GM19455 (cell line): Measurements from ENCODE around the gene ESRRB.

Experiments
- ATAC-seq: cut with Tn5 transposase; IDR thresholded peaks from one replicate; pipeline ENCODE4 v1.9.1; 2021; ENCODE audit not compliant: unreplicated experiment

ESRRB gene

DNA sequence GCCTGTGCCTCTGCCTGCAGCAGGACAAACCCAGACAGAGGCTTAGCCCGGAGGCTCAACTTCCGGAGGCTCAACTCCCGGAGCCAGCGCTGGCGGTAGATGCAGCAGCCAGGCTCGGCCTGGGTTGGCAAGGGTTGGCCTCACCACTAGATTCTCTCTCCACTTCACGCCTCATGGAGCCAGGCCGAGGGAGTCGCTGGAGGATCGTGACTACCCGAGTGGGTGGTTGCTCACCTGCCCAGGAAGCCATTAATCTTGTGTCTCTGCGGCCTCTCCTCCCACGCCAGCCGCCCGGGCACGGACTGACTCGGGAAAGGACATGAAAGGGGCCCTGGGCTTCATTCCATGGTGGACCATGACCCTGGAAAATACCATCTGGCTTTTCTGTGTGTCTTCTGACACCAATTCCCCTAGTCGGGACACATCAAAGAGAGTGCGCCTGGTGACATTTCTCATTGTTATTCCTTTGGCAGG lies 20.8 kb downstream of the ESRRB start:
- no peak for ATAC-seq

- no peak for ATAC-seq
These were observed 29.7 kb downstream of the ESRRB start for GRCh38 chr14:76405627-76406026.

GRCh38 chr14:76407449-76408150 lies 31.7 kb downstream of the ESRRB start:
- no peak for ATAC-seq

GRCh38 chr14:76408877-76409276 lies 32.9 kb downstream of the ESRRB start:
- ATAC-seq = no peak

GRCh38 chr14:76412501-76412900 lies 36.6 kb downstream of the ESRRB start:
- no peak for ATAC-seq

DNA sequence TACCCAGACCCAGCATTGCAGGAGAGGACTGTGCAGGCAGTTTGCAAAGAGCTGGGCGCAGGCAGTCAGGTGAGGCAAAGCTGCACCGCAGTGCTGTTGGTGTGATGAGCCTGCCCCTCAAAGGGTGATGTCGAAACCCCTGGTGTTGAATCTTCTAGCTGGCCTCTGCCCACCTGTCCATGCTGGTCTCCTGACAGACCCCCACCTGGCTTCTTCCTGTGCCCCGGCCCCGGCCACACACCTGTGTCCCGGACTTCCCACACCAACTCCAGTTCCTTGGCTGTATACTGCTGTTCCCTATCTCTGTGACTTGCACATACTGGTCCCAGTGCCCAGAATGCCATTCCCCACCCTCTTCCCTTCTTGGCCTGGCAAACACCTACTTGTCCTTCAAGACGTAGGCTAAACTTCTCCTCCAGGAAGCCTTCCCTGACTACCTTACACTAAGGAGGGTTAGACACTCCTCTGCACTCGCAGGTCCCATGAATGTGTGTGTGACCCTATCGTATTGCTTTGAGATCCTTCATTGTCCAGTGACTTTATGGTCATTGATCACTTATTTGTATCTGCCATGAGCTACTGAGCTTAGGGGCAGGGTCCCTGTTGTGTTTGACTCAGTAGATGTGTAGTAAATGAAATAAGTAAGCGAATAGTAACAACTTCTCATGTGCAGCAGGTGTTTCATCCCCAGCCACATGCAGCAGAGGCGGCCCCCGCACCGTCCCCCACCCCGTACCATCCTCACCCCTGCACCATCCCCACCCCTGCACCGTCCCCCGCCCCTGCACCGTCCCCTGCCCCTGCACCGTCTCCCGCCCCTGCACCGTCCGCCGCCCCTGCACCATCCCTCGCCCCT lies 37.4 kb downstream of the ESRRB start:
- ATAC-seq = no peak

GRCh38 chr14:76413962-76414600 lies 38.1 kb downstream of the ESRRB start:
- ATAC-seq = no peak

DNA sequence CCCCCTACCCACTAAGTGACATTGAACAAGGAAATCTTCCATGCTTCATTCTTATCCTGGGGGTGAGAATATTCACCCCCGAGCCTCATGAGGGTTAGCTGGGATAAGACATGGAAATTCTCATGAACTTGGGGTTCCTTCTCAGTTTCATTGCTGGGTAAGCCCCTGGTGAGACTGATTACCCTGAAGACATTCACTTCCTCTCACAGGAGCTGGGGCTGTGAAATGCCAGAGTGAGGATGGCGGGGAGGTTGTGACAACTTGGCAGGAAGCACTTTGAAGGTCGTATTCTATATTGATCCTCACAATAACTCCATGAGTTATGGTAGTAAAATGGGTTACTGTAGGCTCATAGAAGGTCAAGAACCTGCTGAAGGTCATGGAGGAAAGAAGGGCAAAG lies 43.5 kb downstream of the ESRRB start:
- no peak for ATAC-seq

- no peak for ATAC-seq
These were observed 44.9 kb downstream of the ESRRB start for GRCh38 chr14:76420827-76421226.

GRCh38 chr14:76421662-76422061 lies 45.7 kb downstream of the ESRRB start:
- ATAC-seq = no peak

DNA sequence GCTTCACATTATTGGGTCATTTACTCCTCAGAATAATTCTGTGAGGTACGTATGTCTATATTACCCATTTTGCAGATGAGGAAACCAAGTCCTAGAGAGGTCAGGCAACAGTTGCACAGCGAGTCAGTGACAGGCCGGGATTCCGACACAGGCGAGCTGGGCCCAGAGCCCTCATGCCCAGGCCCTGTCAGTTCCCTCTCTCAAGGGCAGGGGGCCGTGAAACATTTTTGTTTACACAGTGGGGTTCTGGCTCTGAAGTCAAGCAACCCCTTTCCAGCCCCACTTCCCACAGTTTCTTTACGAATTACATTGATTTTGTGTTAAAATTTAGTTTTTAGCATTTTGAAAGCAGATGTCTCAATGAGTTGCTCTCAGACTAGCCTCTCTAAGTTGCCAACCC lies 46.7 kb downstream of the ESRRB start:
- no peak for ATAC-seq

- no peak for ATAC-seq
These were observed 47.6 kb downstream of the ESRRB start for GRCh38 chr14:76423534-76423933.

GRCh38 chr14:76424359-76424758 lies 48.4 kb downstream of the ESRRB start:
- ATAC-seq = no peak

GRCh38 chr14:76426161-76426696 lies 50.3 kb downstream of the ESRRB start:
- no peak for ATAC-seq

- ATAC-seq = no peak
These were observed 52.7 kb downstream of the ESRRB start for GRCh38 chr14:76428611-76429010.

DNA sequence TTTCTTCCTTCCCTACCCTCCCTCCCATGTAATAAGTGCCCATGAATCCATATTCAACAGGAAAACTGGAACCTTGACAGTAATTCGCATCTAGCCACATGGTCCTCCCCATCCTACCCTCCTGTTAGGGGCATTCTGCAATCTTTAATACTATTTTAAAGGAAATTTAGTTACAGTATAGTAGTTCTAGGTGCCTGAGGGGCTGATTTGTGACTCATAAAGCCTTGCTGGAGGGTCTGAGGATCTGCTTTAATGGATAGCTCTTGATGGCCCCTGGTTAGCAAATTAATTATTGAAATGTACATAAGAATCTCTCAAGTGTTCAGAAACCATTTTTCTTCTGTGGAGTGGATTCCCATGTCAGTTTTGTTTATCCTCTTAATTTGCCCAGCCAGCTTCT lies 54.1 kb downstream of the ESRRB start:
- ATAC-seq = no peak

DNA sequence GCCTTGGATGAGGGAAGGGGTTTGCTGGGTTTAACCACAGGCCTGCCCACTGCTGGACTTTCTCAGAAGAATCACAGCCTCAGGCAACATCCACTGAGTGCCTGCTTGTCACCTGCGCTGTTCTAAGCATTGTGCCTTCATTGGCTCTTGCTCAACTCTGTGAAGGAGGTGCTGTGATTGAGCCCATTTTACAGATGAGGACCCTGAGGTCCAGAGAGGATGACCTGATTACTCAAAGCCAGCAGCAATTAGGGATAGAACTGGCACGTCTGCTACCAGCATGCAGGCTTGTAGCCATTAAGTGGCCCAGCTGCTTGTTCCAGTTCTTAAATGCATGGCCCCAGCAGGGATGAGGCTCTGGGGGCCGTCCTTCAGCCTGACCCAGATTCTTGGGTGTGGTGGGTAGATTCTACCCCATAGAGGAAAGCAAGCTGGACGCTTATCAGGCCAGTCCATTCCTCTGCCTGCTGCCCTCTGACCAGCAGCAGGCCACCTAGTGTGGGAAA lies 54.6 kb downstream of the ESRRB start:
- no peak for ATAC-seq

DNA sequence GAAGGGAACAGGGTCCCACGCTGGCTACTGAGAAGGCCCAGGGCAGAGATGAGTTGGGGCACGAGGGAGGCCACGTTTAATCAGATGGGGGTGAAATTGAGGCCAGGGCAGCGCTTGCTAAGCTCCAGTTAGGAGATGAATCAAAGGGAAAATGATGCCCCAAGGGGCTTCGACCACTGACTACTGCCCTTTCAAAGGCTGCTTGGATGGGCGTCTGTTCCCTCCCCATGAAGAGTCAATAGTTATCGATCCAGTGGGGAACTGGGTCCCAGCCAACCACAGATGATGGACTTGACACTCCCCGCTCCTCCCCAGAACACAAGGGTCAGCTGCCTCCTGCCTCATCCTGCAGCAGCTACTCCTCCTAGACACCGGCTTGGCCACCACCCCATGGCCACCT lies 55.6 kb downstream of the ESRRB start:
- no peak for ATAC-seq

DNA sequence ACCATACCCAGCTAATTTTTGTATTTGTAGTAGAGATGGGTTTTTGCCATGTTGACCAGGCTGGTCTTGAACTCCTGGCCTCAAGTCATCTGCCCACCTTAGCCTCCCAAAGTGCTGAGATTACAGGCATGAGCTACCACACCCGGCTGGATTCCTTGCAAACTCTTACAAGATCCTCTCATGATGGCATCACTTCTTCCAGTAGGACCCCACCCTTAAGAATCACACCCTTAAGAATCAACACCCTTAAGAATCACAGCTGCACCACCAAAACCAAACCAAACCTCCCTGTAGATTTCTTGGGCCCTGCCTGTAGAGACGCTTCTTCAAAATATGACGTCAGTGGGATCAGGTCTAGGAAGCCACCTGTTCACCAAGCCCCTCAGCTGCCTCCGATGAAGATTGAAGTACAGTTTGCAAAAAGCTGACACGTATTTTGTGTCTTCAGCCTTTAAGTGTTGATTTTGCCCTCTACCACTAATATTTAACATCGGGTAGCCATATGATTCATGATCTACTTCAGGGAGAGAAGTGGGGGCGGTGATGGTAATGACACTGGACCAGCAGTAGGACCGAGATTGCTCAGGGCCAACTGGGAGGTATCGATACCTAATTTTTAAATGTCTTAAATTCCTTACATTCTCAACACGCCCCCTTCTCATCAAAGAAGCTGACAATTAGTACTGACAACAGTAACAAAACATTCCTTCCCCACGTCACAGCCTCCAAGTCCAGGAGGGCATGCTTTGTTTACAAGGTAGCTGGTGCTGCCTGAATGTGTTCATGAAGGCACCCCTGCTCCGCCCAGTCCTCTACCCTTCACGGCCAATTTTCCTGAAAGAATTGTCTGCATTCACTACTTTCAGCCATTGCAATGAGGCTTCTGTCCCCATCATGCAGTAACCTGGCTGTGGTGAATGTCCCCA lies 57.2 kb downstream of the ESRRB start:
- ATAC-seq = no peak

DNA sequence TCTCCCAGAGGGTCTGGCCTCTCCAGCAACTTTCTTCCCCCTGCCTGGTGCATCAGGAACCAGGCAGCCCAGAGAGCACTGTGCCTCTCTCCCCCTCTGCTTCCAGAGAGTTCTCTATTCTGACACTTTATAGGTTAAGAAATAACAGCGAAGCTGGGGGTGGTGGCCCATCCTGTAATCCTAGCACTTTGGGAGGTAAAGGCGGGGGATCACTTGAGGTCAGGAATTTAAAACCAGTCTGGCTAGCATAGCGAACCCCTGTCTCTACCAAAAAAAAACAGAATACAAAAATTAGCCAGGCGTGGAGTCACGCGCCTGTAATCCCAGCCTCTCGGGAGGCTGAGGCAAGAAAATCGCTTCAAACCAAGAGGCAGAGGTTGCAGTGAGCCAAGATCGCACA lies 58.3 kb downstream of the ESRRB start:
- no peak for ATAC-seq
